OCI-LY3 (cell line): ENCODE measurements around the gene AACS.
A peak's percentile ranks its signal among the peaks of the same experiment; 100 is the strongest.

Source experiments
- H2AFZ ChIP-seq: fragments of 200-600, 300-600 bp; shearing (Covaris generic); 2 replicates; pipeline ENCODE4 v1.6.0; 2014; ENCODE audit warnings: antibody characterized with exemption, low read depth, low read length
- H3K27ac ChIP-seq: fragments of 200-600, 300-600 bp; sonication (generic); 2 replicates; pipeline ENCODE4 v1.5.1; 2014; ENCODE audit warnings: mild to moderate bottlenecking, low read length, moderate library complexity, mixed read lengths
- H3K27me3 ChIP-seq: fragments of 200-600, 300-600 bp; sonication (generic); 2 replicates; pipeline ENCODE4 v1.6.1; 2014; ENCODE audit warnings: low read depth, low read length, mixed read lengths
- H3K36me3 ChIP-seq: fragments of 200-600, 300-600 bp; sonication (generic); replicated peaks from 2 replicates; pipeline ENCODE3; 2014; ENCODE audit warnings: low read depth, low read length, mixed read lengths
- H3K4me1 ChIP-seq: fragments of 300-600, 200-600 bp; sonication (generic); 2 replicates; pipeline ENCODE4 v1.6.1; 2014; ENCODE audit warnings: low read length, mixed read lengths
- H3K4me2 ChIP-seq: fragments of 200-600, 300-600 bp; sonication (generic); 2 replicates; pipeline ENCODE4 v1.6.1; 2014; ENCODE audit warnings: low read length, mixed read lengths
- H3K4me3 ChIP-seq: fragments of 300-600, 200-600 bp; sonication (generic); 2 replicates; pipeline ENCODE4 v1.5.1; 2014; ENCODE audit warnings: antibody characterized with exemption, mild to moderate bottlenecking, low read length, moderate library complexity
- H3K79me2 ChIP-seq: fragments of 300-600, 200-600 bp; shearing (Covaris generic); 2 replicates; pipeline ENCODE4 v1.6.1; 2014; ENCODE audit warnings: mild to moderate bottlenecking, low read length, mixed read lengths
- H3K9ac ChIP-seq: fragments of 300-600, 200-600 bp; shearing (Covaris generic); 2 replicates; pipeline ENCODE4 v1.6.0; 2014; ENCODE audit warnings: mild to moderate bottlenecking, low read length, moderate library complexity
- H3K9me3 ChIP-seq: fragments of 200-600, 300-600 bp; shearing (Covaris generic); 2 replicates; pipeline ENCODE4 v1.6.1; 2014; ENCODE audit warnings: low read length, mixed read lengths; ENCODE audit not compliant: insufficient read depth
- H4K20me1 ChIP-seq: fragments of 200-600, 300-600 bp; sonication (generic); 2 replicates; pipeline ENCODE4 v1.6.1; 2016; ENCODE audit warnings: low read length, mixed read lengths; ENCODE audit not compliant: insufficient read depth
- CTCF ChIP-seq: fragments of 200-600, 300-600 bp; sonication (generic); IDR thresholded peaks from 2 replicates; pipeline ENCODE4 v1.5.1; 2014; ENCODE audit warnings: antibody characterized with exemption, low read length, low read depth
- EZH2phosphoT487 ChIP-seq: fragments of 200-600 bp; shearing (Covaris generic); IDR thresholded peaks from 2 replicates; pipeline ENCODE4 v1.6.1; 2018; ENCODE audit warnings: antibody characterized with exemption, mixed run types, low read depth

The AACS gene

GRCh38 chr12:125185740-125186470 is 120.7 kb downstream of the AACS start, which contains the start of gene TMEM132B:
Gene TMEM132B, plus strand, starts transcription at chr12:125186386.
- Histone ChIP-seq H3K4me2 (peak within 1 kb of the TSS; percentile 55), H3K4me1 (peaks cover 17% of the 10 kb centered on the region), H3K79me2 (no peaks in the 10 kb centered on the region), H3K9me3 (no peaks in the 10 kb centered on the region), H3K36me3 (no peaks in the 10 kb centered on the region), H3K27ac (no peak within 1 kb of the TSS), H4K20me1 (no peaks in the 10 kb centered on the region), H3K27me3 (peaks cover 25% of the 10 kb centered on the region), H2AFZ (no peak within 1 kb of the TSS), H3K4me3 (peak within 1 kb of the TSS; percentile 61), H3K9ac (no peak within 1 kb of the TSS)
- TF ChIP-seq EZH2phosphoT487 (no peak), CTCF (peak; percentile 16; the same call in 1 of the 2 replicates)

DNA sequence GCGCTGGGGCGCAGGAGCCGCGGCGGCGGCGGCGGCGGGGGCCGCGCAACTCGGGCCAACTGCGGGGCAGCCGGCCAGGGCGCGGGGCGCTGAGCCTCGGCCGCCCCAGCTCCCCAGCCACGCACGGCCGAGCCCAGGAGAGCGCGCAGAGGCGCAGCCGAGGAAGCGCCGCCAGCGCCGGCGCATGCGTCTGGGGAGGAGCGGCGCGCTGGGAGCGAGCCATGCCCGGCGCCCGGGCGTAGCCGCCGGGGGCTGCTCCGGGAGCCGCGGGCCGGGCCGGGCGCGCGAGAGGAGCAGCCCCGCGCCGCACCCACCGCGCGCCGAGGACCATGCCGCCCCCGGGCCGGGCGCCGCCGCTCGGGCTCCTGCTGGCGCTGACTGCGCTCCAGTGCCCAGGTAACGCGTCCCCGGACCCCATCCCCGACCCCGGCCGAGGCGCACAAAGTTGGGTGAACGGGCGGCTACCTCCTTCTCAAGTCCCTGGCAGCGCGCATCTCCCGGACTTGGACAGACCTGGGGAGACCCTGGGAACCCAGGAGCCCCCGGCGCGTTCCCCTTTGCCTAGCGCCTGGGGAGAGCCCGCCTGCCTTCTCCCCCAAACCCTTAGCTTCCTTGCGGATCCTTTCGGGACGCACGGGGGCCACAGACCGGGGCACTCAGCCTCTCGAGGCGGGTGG is 121.4 kb downstream of the AACS start:
- Histone ChIP-seq H3K4me3 (peak overlapping the region; percentile 61; the same call in 1 of the 2 replicates), H3K27me3 (peaks cover 23% of the 10 kb centered on the region), H3K79me2 (no peaks in the 10 kb centered on the region), H3K4me2 (peak overlapping the region; percentile 41), H3K36me3 (no peaks in the 10 kb centered on the region), H3K4me1 (peaks cover 17% of the 10 kb centered on the region), H3K9ac (no peak overlapping the region), H2AFZ (no peak overlapping the region), H4K20me1 (no peaks in the 10 kb centered on the region), H3K27ac (no peak overlapping the region), H3K9me3 (no peaks in the 10 kb centered on the region)
- TF ChIP-seq CTCF (no peak), EZH2phosphoT487 (no peak)

DNA sequence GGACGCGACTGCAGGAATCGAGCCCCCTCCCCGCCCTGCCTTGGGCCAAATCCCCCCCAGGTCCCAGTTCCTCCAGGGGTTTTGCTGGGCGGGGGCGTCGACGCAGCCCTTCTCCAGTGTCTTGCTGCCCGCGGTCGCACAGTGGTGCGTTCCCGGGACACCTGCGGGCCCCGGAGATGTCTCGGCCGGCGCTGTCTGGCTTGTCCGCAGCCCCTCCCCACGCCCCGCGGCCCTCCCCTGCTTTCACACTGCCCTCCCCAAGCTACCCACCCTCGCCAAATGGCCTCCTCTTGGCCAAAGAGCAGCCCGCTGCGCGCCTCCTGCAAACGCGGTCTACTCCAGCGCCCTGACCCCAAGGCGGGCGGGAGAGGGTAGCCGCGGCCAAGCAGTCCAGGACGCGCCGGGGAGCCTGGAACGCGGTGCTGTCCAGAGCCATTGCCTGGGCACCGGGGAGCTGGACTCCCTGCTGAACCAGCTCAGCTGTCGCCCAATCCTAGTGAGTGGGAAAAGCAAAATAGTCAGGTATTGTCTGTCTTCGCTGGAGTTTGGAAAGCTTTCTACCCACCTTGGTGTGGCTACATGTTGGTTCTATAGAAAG is 122.0 kb downstream of the AACS start:
- H3K27me3 ChIP-seq = peaks cover 20% of the 10 kb centered on the region
- TF ChIP-seq EZH2phosphoT487 (no peak), CTCF (no peak)
- H3K9me3 ChIP-seq = no peaks in the 10 kb centered on the region
- peak overlapping the region; percentile 41 for H3K4me2 ChIP-seq
- no peaks in the 10 kb centered on the region for H3K36me3 ChIP-seq
- no peaks in the 10 kb centered on the region for H3K79me2 ChIP-seq
- no peak overlapping the region for H3K27ac ChIP-seq
- peak overlapping the region; percentile 61; the same call in 1 of the 2 replicates for H3K4me3 ChIP-seq
- no peaks in the 10 kb centered on the region for H4K20me1 ChIP-seq
- H3K9ac ChIP-seq = no peak overlapping the region
- H2AFZ ChIP-seq = no peak overlapping the region
- peaks cover 17% of the 10 kb centered on the region for H3K4me1 ChIP-seq
